Tibial nerve (tissue), 4 donors: ENCODE results near the gene FAR1.

Experiments
- EP300 ChIP-seq, 2 donors: sonication (generic); formaldehyde crosslinking; IDR thresholded peaks; one replicate each; pipeline ENCODE4 v1.6.1; 2017; ENCODE audit warnings: antibody characterized with exemption in 2 of 2, mild to moderate bottlenecking in 1 of 2
- POLR2A ChIP-seq, 2 donors: fragments of 450-650 bp; IDR thresholded peaks; one replicate each; pipeline ENCODE4 v1.6.1; 2017; ENCODE audit warnings: antibody characterized with exemption in 2 of 2, mild to moderate bottlenecking in 2 of 2, moderate library complexity in 2 of 2
- TF ChIP-seq, protein P1 (sequence below), 5 experiments: fragments of 200-600 bp in 3 of 5; fragments of 450-650 bp in 2 of 5; sonication (generic) in 3 of 5; IDR thresholded peaks; one replicate each; pipeline ENCODE4 v1.5.1; 2016 to 2019; ENCODE audit warnings: antibody characterized with exemption in 5 of 5, mild to moderate bottlenecking in 3 of 5, moderate library complexity in 2 of 5

DNA sequence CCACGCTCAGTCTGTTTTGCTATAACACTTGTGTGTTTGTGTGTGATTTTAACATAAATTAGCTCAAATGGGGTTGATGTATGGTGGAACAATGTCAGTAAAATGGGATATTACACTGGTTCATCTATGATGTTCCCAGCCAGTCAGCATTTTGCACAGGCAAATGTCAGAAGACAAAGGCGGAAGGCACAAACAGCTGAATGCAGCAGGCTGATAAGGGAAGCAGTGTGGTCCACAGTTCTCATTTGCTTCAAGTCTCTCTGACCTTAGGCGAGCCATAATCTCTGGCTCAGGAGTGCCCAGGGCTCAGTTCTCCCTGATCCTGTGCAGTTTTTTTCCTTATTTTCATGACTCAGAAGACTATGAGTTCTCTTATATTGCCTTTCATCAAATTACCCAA is 102.7 kb downstream of the FAR1 start:
- TF ChIP-seq, protein P1, sequence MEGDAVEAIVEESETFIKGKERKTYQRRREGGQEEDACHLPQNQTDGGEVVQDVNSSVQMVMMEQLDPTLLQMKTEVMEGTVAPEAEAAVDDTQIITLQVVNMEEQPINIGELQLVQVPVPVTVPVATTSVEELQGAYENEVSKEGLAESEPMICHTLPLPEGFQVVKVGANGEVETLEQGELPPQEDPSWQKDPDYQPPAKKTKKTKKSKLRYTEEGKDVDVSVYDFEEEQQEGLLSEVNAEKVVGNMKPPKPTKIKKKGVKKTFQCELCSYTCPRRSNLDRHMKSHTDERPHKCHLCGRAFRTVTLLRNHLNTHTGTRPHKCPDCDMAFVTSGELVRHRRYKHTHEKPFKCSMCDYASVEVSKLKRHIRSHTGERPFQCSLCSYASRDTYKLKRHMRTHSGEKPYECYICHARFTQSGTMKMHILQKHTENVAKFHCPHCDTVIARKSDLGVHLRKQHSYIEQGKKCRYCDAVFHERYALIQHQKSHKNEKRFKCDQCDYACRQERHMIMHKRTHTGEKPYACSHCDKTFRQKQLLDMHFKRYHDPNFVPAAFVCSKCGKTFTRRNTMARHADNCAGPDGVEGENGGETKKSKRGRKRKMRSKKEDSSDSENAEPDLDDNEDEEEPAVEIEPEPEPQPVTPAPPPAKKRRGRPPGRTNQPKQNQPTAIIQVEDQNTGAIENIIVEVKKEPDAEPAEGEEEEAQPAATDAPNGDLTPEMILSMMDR (IDR thresholded peaks at IDR 0.05), result no peak
- TF ChIP-seq POLR2A (IDR thresholded peaks at IDR 0.05) (no peak), EP300 (IDR thresholded peaks at IDR 0.05) (no peak)
